NK-92 (cell line): ENCODE data around the gene GRAP2.

ENCODE experiments used
- DNase-seq: peaks from one replicate; lab custom pipeline; 2025; ENCODE audit not compliant: unreplicated experiment; lab: John Stamatoyannopoulos, UW

Gene GRAP2

GRCh38 chr22:40009951-40010671, 109.2 kb downstream of the GRAP2 start:
- no peak for DNase-seq

- DNase-seq = no peak
Observed at GRCh38 chr22:40010746-40011145, 109.9 kb downstream of the GRAP2 start.

GRCh38 chr22:40014667-40015248, 113.9 kb downstream of the GRAP2 start:
- no peak for DNase-seq

GRCh38 chr22:40015358-40015976, 114.6 kb downstream of the GRAP2 start:
- DNase-seq = no peak

GRCh38 chr22:40018051-40018450, 117.2 kb downstream of the GRAP2 start:
- DNase-seq = no peak

GRCh38 chr22:40019100-40019499, 118.2 kb downstream of the GRAP2 start:
- DNase-seq = no peak

GRCh38 chr22:40020956-40021355, 120.1 kb downstream of the GRAP2 start:
- no peak for DNase-seq

- no peak for DNase-seq
Observed at GRCh38 chr22:40021401-40022000, 120.6 kb downstream of the GRAP2 start.

GRCh38 chr22:40022536-40023240, 121.8 kb downstream of the GRAP2 start:
- no peak for DNase-seq
